Skeletal muscle tissue (tissue), 4 donors: ENCODE measurements around the gene TAX1BP1. TPM values are rescaled to one million over a fixed set of nuclear protein-coding genes. Genes with fewer than 3 reads are reported as not detected.

Experiments
- H3K27ac ChIP-seq: one replicate; pipeline ENCODE4 v1.7.0; 2013; ENCODE audit warnings: mild to moderate bottlenecking, low read depth, low read length, inconsistent platforms
- H3K27me3 ChIP-seq, 3 donors: one replicate each; pipeline ENCODE4 v1.7.0; 2013; ENCODE audit warnings: low read length in 3 of 3; ENCODE audit not compliant: control insufficient read depth in 3 of 3, insufficient read depth in 3 of 3
- H3K36me3 ChIP-seq, 3 donors: one replicate each; pipeline ENCODE4 v1.7.0; 2013; ENCODE audit warnings: low read length in 3 of 3; ENCODE audit not compliant: control insufficient read depth in 3 of 3, insufficient read depth in 3 of 3
- H3K4me1 ChIP-seq, 3 donors: one replicate each; pipeline ENCODE4 v1.7.0; 2013; ENCODE audit warnings: low read length in 3 of 3, mild to moderate bottlenecking in 3 of 3; ENCODE audit not compliant: control insufficient read depth in 3 of 3, insufficient read depth in 3 of 3
- H3K4me3 ChIP-seq, 3 donors: one replicate each; pipeline ENCODE4 v1.7.0; 2013; ENCODE audit warnings: low read length in 3 of 3
- H3K9ac ChIP-seq, 3 donors: one replicate each; pipeline ENCODE4 v1.7.0; 2013; ENCODE audit warnings: low read length in 3 of 3, mild to moderate bottlenecking in 3 of 3, moderate library complexity in 2 of 3, low read depth in 1 of 3
- H3K9me3 ChIP-seq, 3 donors: one replicate each; pipeline ENCODE4 v1.7.0; 2013; ENCODE audit warnings: low read length in 3 of 3; ENCODE audit not compliant: control insufficient read depth in 3 of 3
- total RNA-seq: library from RNA; depleted of rRNA; stranded (reverse); fragments of >200 nt; gene quantifications from one replicate; pipeline ENCODE4 v1.2.3, GENCODE V29; 2014
- donor health status: Osteomylitis.

TAX1BP1 gene
- 24.5 TPM for total RNA-seq

- Histone ChIP-seq H3K36me3 (peaks cover 0 to 4% (median 0%) of the 10 kb centered on the region in 3 donors), H3K9me3 (no peaks in the 10 kb centered on the region), H3K27me3 (no peaks in the 10 kb centered on the region), H3K27ac (peak within 1 kb of the TSS; percentile 100), H3K4me1 (peaks cover 8 to 13% (median 12%) of the 10 kb centered on the region in 3 donors), H3K9ac (peak within 1 kb of the TSS; percentile 98 to 99 (median 99)), H3K4me3 (peak within 1 kb of the TSS; percentile 86 to 99 (median 97))
Measured at GRCh38 chr7:27739909-27740448, at the start of gene TAX1BP1. Gene TAX1BP1 (plus strand): TSS chr7:27740162. CDS start chr7:27748525, 8,363 bp downstream.

GRCh38 chr7:27690649-27691048, 49.3 kb upstream of the TAX1BP1 start:
- no peak overlapping the region for H3K9ac ChIP-seq
- H3K9me3 ChIP-seq, result no peaks in the 10 kb centered on the region
- H3K27ac ChIP-seq, result no peak overlapping the region
- no peaks in the 10 kb centered on the region for H3K36me3 ChIP-seq
- H3K27me3 ChIP-seq, result no peaks in the 10 kb centered on the region
- no peak overlapping the region for H3K4me3 ChIP-seq
- no peaks in the 10 kb centered on the region for H3K4me1 ChIP-seq

DNA sequence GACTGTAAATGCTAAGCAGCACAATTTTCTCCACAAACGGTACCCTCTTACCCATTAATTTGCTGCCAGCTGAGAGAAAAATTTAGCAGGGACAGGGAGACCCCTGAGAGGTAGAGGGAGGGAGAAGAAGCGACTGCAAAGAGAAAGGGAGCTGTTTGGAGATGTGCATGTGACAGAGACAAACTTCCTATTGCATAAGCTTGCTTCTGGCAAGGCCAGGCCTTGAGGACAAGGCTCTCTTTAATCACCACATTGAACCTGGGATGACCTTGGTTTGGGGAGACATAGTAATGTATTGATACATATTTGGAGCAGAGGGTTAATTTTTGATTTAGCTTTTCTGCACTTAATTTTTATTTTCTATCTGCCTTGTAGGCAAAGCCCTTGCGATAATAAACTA, 46.2 kb upstream of the TAX1BP1 start:
- Histone ChIP-seq H3K9ac (no peak overlapping the region), H3K27ac (no peak overlapping the region), H3K36me3 (no peaks in the 10 kb centered on the region), H3K4me1 (no peaks in the 10 kb centered on the region), H3K27me3 (no peaks in the 10 kb centered on the region), H3K9me3 (no peaks in the 10 kb centered on the region), H3K4me3 (no peak overlapping the region)

DNA sequence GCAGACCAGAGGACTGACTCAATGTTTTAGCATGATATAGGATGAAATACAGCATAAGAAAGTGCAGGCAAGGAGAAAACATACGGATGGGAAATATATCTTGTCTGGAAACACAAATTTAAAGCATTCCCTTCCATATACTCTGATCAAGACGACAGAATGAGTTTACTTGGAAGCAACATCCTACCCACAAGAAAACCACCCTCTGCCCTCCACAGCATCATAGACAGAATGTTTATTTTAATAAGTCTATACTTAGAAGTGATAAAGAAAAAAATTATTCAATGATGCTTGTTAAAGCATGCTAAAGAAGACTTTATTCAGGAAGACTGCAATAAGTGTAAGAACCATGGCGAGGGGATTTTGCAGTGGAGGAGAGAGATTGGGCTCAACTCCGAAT, 44.9 kb upstream of the TAX1BP1 start:
- Histone ChIP-seq H3K36me3 (no peaks in the 10 kb centered on the region), H3K4me1 (no peaks in the 10 kb centered on the region), H3K9me3 (no peaks in the 10 kb centered on the region), H3K9ac (no peak overlapping the region), H3K27ac (no peak overlapping the region), H3K4me3 (no peak overlapping the region), H3K27me3 (no peaks in the 10 kb centered on the region)

GRCh38 chr7:27697861-27698430, 42.0 kb upstream of the TAX1BP1 start:
- H3K9ac ChIP-seq, result no peak overlapping the region
- no peak overlapping the region for H3K4me3 ChIP-seq
- H3K36me3 ChIP-seq, result no peaks in the 10 kb centered on the region
- no peaks in the 10 kb centered on the region for H3K9me3 ChIP-seq
- H3K4me1 ChIP-seq, result no peaks in the 10 kb centered on the region
- H3K27ac ChIP-seq, result no peak overlapping the region
- H3K27me3 ChIP-seq, result no peaks in the 10 kb centered on the region

DNA sequence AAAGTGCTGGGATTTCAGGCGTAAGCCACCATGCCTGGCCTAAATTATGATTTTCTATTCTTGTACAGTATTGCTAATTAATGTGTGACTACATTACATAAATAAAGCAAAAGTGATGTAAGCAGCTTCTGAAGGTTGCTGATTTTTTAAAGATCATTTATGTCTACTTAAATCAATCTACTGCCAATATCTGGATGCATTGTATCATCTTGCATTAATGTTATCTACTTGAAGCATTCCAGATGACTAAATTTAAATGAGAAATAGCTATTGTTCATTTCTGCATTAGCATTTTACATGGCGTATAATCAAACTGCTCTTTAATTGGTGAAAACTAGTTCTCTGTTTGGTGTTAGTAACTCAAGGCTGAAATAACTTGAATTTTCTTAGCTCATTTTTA, 40.2 kb upstream of the TAX1BP1 start:
- Histone ChIP-seq H3K36me3 (no peaks in the 10 kb centered on the region), H3K27ac (no peak overlapping the region), H3K4me3 (no peak overlapping the region), H3K27me3 (no peaks in the 10 kb centered on the region), H3K4me1 (no peaks in the 10 kb centered on the region), H3K9me3 (no peaks in the 10 kb centered on the region), H3K9ac (no peak overlapping the region)

- no peaks in the 10 kb centered on the region for H3K36me3 ChIP-seq
- H3K27ac ChIP-seq, result no peak overlapping the region
- no peaks in the 10 kb centered on the region for H3K27me3 ChIP-seq
- no peak overlapping the region for H3K4me3 ChIP-seq
- H3K9me3 ChIP-seq, result no peaks in the 10 kb centered on the region
- H3K9ac ChIP-seq, result no peak overlapping the region
- no peaks in the 10 kb centered on the region for H3K4me1 ChIP-seq
Measured at GRCh38 chr7:27700501-27700900, 39.5 kb upstream of the TAX1BP1 start.

GRCh38 chr7:27703181-27703580, 36.8 kb upstream of the TAX1BP1 start:
- Histone ChIP-seq H3K4me3 (no peak overlapping the region), H3K27me3 (no peaks in the 10 kb centered on the region), H3K9ac (no peak overlapping the region), H3K4me1 (no peaks in the 10 kb centered on the region), H3K27ac (no peak overlapping the region), H3K9me3 (no peaks in the 10 kb centered on the region), H3K36me3 (no peaks in the 10 kb centered on the region)

- H3K36me3 ChIP-seq, result no peaks in the 10 kb centered on the region
- H3K9me3 ChIP-seq, result no peaks in the 10 kb centered on the region
- H3K27ac ChIP-seq, result no peak overlapping the region
- peaks cover 0 to 4% (median 0%) of the 10 kb centered on the region in 3 donors for H3K4me1 ChIP-seq
- H3K9ac ChIP-seq, result no peak overlapping the region
- no peak overlapping the region for H3K4me3 ChIP-seq
- no peaks in the 10 kb centered on the region for H3K27me3 ChIP-seq
Measured at GRCh38 chr7:27704422-27705199, 35.4 kb upstream of the TAX1BP1 start.

GRCh38 chr7:27705200-27705594, 34.8 kb upstream of the TAX1BP1 start:
- no peaks in the 10 kb centered on the region for H3K27me3 ChIP-seq
- H3K4me3 ChIP-seq, result no peak overlapping the region
- no peaks in the 10 kb centered on the region for H3K9me3 ChIP-seq
- H3K36me3 ChIP-seq, result no peaks in the 10 kb centered on the region
- H3K9ac ChIP-seq, result no peak overlapping the region
- peaks cover 0 to 8% (median 0%) of the 10 kb centered on the region in 3 donors for H3K4me1 ChIP-seq
- H3K27ac ChIP-seq, result no peak overlapping the region
